Upper lobe of left lung (tissue), 6 donors: ENCODE measurements around the gene PTCHD1. TPM values are rescaled to one million over a fixed set of nuclear protein-coding genes. Genes with fewer than 3 reads are reported as not detected.

Experiments used
- ATAC-seq, 2 donors: fragments of 200-7000 bp; cut with Tn5 transposase; one replicate each; pipeline ENCODE4 v1.9.1; 2022; ENCODE audit warnings: mild to moderate bottlenecking in 2 of 2, moderate library complexity in 2 of 2; ENCODE audit not compliant: low FRiP score in 2 of 2
- DNase-seq, 2 donors: peaks; one replicate each; pipeline ENCODE4 v3.0.0-alpha.2; 2019 to 2020
- H3K27ac ChIP-seq, 4 donors: fragments of 200-600 bp; sonication (generic); one replicate each; pipeline ENCODE4 v1.5.1; 2016 to 2019
- H3K27me3 ChIP-seq, 4 donors: fragments of 200-600 bp; sonication (generic); one replicate each; pipeline ENCODE4 v1.5.1; 2017 to 2019
- H3K36me3 ChIP-seq, 4 donors: fragments of 200-600 bp; sonication (generic); one replicate each; pipeline ENCODE4 v1.5.1; 2016 to 2019
- H3K4me1 ChIP-seq, 4 donors: fragments of 200-600 bp; sonication (generic); one replicate each; pipeline ENCODE4 v1.5.1; 2018 to 2019
- H3K4me3 ChIP-seq, 4 donors: fragments of 200-600 bp; sonication (generic); one replicate each; pipeline ENCODE4 v1.5.1; 2017 to 2019; ENCODE audit warnings: mild to moderate bottlenecking in 2 of 4, moderate library complexity in 1 of 4
- H3K9me3 ChIP-seq, 4 donors: fragments of 200-600 bp; sonication (generic); one replicate each; pipeline ENCODE4 v1.5.1; 2018 to 2019
- EP300 ChIP-seq, 4 donors: sonication (generic); formaldehyde crosslinking; IDR thresholded peaks; one replicate each; pipeline ENCODE4 v1.5.1; 2017; ENCODE audit warnings: antibody characterized with exemption in 4 of 4, control low read depth in 2 of 4
- POLR2A ChIP-seq, 4 donors: fragments of 450-650 bp; IDR thresholded peaks; one replicate each; pipeline ENCODE4 v1.5.1; 2016 to 2017; ENCODE audit warnings: antibody characterized with exemption in 4 of 4, mild to moderate bottlenecking in 2 of 4
- POLR2AphosphoS5 ChIP-seq, 2 donors: sonication (generic); formaldehyde crosslinking; IDR thresholded peaks; one replicate each; pipeline ENCODE4 v1.5.1; 2017; ENCODE audit warnings: antibody characterized with exemption in 2 of 2
- WGBS, 2 donors: methylation state at CpG; one replicate each; pipeline ENCODE4 v1.1.5; 2017 to 2018; 5-methylcytosine and 5-hydroxymethylcytosine counted together
- total RNA-seq, 6 donors: library from RNA; depleted of rRNA in 4 of 6; stranded (reverse); fragments of >200 nt in 4 of 6; gene quantifications; one replicate each; pipeline versions ENCODE4 v1.1.0 to v1.2.1, GENCODE V29; 2016 to 2021
- TF ChIP-seq, protein P1 (sequence below), 6 experiments: fragments of 450-650 bp in 4 of 6; fragments of 200-600 bp in 2 of 6; sonication (generic) in 2 of 6; IDR thresholded peaks; one replicate each; pipeline ENCODE4 v1.5.1; 2016 to 2019; ENCODE audit warnings: antibody characterized with exemption in 6 of 6
- donor health status: DM: no; HTN: no; CAD: no; lungs with moderate emphysema.
- donor health status: DM: no; HTN: yes; CAD: no; lungs with severe emphysema.

Gene PTCHD1
- total RNA-seq, 6 donors from 2014 or later, result 0.61 to 2.2 (median 1.4) TPM

DNA sequence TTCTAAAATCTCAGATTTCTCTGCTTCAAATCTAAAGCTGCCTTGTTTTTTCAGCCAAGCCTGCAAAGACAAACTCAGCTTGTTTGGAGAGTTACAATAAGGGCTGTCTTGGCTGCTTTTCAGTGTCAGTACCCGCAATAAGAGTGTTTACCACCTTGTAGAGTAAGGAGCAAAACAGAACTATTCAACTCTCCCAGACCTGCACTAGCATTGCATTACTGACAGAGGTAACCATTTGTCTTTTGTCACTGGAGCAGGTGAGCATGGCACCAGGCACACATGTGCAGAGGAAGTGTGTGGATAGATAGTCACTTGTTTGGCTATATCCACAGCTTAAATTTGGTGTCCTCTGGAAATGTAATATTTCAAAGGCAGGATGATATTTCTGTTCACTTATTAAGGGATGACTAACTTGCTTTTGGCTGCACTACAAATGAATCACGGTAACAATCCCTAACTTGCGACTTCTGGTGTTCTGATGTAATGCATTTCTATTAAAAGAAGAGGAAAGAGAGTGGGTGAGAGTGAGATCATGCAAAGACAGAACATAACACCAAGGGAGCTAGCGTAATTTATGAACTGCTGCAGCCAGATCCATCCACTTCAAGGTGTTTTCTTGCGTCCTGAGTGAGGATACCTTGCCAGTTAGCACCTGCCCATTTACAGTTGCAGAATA, 38.6 kb downstream of the PTCHD1 start:
- H3K27ac ChIP-seq, result no peak overlapping the region
- TF ChIP-seq POLR2AphosphoS5 (IDR thresholded peaks at IDR 0.05) (no peak), EP300 (IDR thresholded peaks at IDR 0.05) (no peak), POLR2A (IDR thresholded peaks at IDR 0.05) (no peak)
- TF ChIP-seq, protein P1, sequence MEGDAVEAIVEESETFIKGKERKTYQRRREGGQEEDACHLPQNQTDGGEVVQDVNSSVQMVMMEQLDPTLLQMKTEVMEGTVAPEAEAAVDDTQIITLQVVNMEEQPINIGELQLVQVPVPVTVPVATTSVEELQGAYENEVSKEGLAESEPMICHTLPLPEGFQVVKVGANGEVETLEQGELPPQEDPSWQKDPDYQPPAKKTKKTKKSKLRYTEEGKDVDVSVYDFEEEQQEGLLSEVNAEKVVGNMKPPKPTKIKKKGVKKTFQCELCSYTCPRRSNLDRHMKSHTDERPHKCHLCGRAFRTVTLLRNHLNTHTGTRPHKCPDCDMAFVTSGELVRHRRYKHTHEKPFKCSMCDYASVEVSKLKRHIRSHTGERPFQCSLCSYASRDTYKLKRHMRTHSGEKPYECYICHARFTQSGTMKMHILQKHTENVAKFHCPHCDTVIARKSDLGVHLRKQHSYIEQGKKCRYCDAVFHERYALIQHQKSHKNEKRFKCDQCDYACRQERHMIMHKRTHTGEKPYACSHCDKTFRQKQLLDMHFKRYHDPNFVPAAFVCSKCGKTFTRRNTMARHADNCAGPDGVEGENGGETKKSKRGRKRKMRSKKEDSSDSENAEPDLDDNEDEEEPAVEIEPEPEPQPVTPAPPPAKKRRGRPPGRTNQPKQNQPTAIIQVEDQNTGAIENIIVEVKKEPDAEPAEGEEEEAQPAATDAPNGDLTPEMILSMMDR (IDR thresholded peaks at IDR 0.05), result no peak
- WGBS, 2 donors, result 55% methylated on average over 5 of the region's 5 CpGs

DNA sequence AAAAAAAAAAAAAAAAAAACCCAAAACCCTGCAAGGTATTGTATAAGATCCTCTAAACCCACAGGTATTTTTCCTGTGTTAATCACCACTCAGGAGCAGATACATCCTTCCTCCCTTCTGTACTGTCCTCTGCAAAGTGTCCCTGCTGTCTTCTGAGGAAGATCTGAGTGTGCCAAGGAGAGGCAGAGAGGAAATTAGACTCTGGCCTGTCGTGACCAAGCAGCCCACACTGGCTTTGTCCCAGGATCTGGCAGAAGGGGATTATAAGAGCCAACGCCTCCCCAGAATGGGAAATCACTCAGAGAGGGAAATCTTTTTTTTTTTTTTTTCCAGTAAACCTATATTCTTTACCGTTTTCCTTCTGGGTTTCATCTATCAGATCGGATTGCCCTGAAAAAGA, 39.6 kb downstream of the PTCHD1 start:
- WGBS, 2 donors, result 46 to 48% methylated on average over 4 of the region's 4 CpGs
- no peaks in the 10 kb centered on the region for H3K36me3 ChIP-seq

More for the DNA sequence above, 38.6 kb downstream of the PTCHD1 start:
- H3K36me3 ChIP-seq, result no peaks in the 10 kb centered on the region
- ATAC-seq (peak; percentile 5 to 79), DNase-seq (no peak)
- H3K4me1 ChIP-seq, result peaks cover 0 to 2% (median 0%) of the 10 kb centered on the region in 4 donors
- H3K9me3 ChIP-seq, result no peaks in the 10 kb centered on the region
- H3K4me3 ChIP-seq, result no peak overlapping the region
- no peaks in the 10 kb centered on the region for H3K27me3 ChIP-seq

DNA sequence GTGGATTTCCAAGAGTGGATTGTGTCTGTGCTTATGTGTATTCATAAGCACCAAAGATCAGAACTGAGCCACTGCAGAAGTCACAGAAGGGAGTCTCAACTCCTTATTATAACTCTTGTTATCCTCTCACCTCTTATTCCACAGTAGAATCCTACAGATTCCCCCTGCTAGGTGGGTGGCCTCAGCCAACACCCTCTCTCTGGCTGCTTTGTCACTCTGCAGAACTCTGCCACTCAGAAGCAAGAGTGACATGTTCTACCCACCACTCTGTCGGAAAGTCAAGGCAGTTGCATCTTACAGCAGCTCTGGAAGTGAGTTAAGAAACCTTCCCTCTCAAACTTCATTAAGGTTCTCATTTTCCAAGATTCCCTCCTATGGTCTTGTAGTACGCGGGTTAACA, 41.9 kb downstream of the PTCHD1 start:
- Histone ChIP-seq H3K9me3 (no peaks in the 10 kb centered on the region), H3K4me3 (no peak overlapping the region), H3K27ac (no peak overlapping the region), H3K36me3 (no peaks in the 10 kb centered on the region), H3K4me1 (peaks cover 0 to 2% (median 0%) of the 10 kb centered on the region in 4 donors), H3K27me3 (no peaks in the 10 kb centered on the region)
- TF ChIP-seq EP300 (IDR thresholded peaks at IDR 0.05), result no peak
- no peak for TF ChIP-seq POLR2AphosphoS5 (IDR thresholded peaks at IDR 0.05)
- TF ChIP-seq, protein P1 (IDR thresholded peaks at IDR 0.05), result no peak
- TF ChIP-seq POLR2A (IDR thresholded peaks at IDR 0.05), result no peak
- DNase-seq (no peak), ATAC-seq (no peak)
- 91 to 94% methylated on average over 3 of the region's 3 CpGs for WGBS, 2 donors

More for the DNA sequence above, 39.6 kb downstream of the PTCHD1 start:
- Histone ChIP-seq H3K4me1 (peaks cover 0 to 2% (median 0%) of the 10 kb centered on the region in 4 donors), H3K9me3 (no peaks in the 10 kb centered on the region), H3K4me3 (no peak overlapping the region), H3K27ac (no peak overlapping the region), H3K27me3 (no peaks in the 10 kb centered on the region)
- DNase-seq (no peak), ATAC-seq (no peak)
- TF ChIP-seq EP300 (IDR thresholded peaks at IDR 0.05) (no peak), POLR2AphosphoS5 (IDR thresholded peaks at IDR 0.05) (no peak), POLR2A (IDR thresholded peaks at IDR 0.05) (no peak)
- TF ChIP-seq, protein P1 (IDR thresholded peaks at IDR 0.05), result no peak

DNA sequence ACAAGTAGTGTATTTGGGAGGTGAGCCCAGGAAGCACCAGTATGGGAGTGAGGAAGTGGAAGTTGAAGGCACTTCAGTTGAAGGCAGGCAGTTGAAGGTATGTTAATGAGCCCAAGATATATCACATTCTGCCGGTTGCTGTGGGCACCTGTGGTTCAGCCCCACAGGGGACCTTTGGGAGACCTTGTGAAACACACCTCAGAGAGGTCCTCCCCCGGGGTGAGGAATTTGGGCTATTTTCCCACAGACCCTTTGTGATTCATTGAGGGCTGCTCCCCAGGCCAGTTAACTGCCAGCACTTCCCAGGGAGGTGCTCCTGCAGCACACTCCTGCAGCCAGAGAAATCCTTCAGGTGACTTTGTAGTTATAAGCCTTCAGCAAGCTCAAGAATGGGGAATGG, 45.9 kb downstream of the PTCHD1 start:
- WGBS, 2 donors, result 47 to 50% methylated on average over 1 to 2 of the region's 2 CpGs

More for the DNA sequence above, 45.9 kb downstream of the PTCHD1 start:
- ATAC-seq, result no peak
- Histone ChIP-seq H3K9me3 (no peaks in the 10 kb centered on the region), H3K36me3 (no peaks in the 10 kb centered on the region), H3K4me3 (no peak overlapping the region), H3K27ac (no peak overlapping the region), H3K4me1 (no peaks in the 10 kb centered on the region), H3K27me3 (no peaks in the 10 kb centered on the region)
- TF ChIP-seq EP300 (IDR thresholded peaks at IDR 0.05) (no peak), POLR2AphosphoS5 (IDR thresholded peaks at IDR 0.05) (no peak), POLR2A (IDR thresholded peaks at IDR 0.05) (no peak)
- TF ChIP-seq, protein P1 (IDR thresholded peaks at IDR 0.05), result no peak
- DNase-seq, result no peak
